HEK293 (cell line): Measurements from ENCODE around the gene EPM2A.

Source experiments
- CTCF ChIA-PET: fragments of 350-600 bp; formaldehyde crosslinking; extraction: SDS; loops from one replicate; lab custom pipeline; 2021; ENCODE audit warnings: antibody characterized with exemption; lab: Yijun Ruan, JAX
- POLR2A ChIA-PET: fragments of 300-600 bp; formaldehyde crosslinking; extraction: SDS; loops from one replicate; lab custom pipeline; 2020; ENCODE audit warnings: antibody characterized with exemption, inconsistent platforms; lab: Yijun Ruan, JAX
- H3K27ac ChIP-seq: fragments of 200-500 bp; sonication (Bioruptor generic); 2 replicates; pipeline ENCODE4 v1.5.1; 2014; ENCODE audit warnings: low read depth, low read length, control low read depth, inconsistent platforms; ENCODE audit errors: extremely low read depth
- H3K36me3 ChIP-seq, 2 experiments: fragments of 200-500 bp in 1 of 2; sonication (Bioruptor generic) in 1 of 2; 1 replicate in 1 of 2; 2 replicates in 1 of 2; pipeline ENCODE4 v1.5.1; 2014 to 2017; ENCODE audit warnings: inconsistent platforms in 2 of 2, low read length in 2 of 2; ENCODE audit not compliant: control insufficient read depth in 2 of 2, insufficient read depth in 1 of 2
- H3K4me1 ChIP-seq: fragments of 200-500 bp; sonication (Bioruptor generic); 2 replicates; pipeline ENCODE4 v1.5.1; 2014; ENCODE audit warnings: mild to moderate bottlenecking, low read length, inconsistent platforms; ENCODE audit not compliant: control insufficient read depth, insufficient read depth
- H3K4me3 ChIP-seq: 2 replicates; pipeline ENCODE4 v1.5.1; 2011; ENCODE audit warnings: low read depth, mild to moderate bottlenecking, control low read depth, low read length, moderate library complexity
- H3K9me3 ChIP-seq: fragments of 200-500 bp; sonication (Bioruptor generic); 2 replicates; pipeline ENCODE4 v1.5.1; 2014; ENCODE audit warnings: low read depth, low read length, inconsistent platforms; ENCODE audit not compliant: control insufficient read depth, insufficient read depth
- CTCF ChIP-seq: fragments of 450-650 bp; formaldehyde crosslinking; IDR thresholded peaks from 2 replicates; pipeline ENCODE4 v1.5.1; 2016; ENCODE audit warnings: missing biosample characterization, missing genetic modification characterization
- HOXA7 ChIP-seq: sonication (generic); formaldehyde crosslinking; IDR thresholded peaks from 2 replicates; pipeline ENCODE4 v1.8.1; 2022; ENCODE audit warnings: missing genetic modification reagents, borderline replicate concordance
- HOXD13 ChIP-seq: sonication (generic); formaldehyde crosslinking; IDR thresholded peaks from 2 replicates; pipeline ENCODE4 v1.8.0; 2022; ENCODE audit warnings: missing genetic modification reagents, borderline replicate concordance
- KLF1 ChIP-seq: fragments of 450-650 bp; formaldehyde crosslinking; IDR thresholded peaks from 2 replicates; pipeline ENCODE4 v1.5.1; 2016; ENCODE audit warnings: missing biosample characterization, missing genetic modification characterization
- KLF7 ChIP-seq: fragments of 450-650 bp; formaldehyde crosslinking; IDR thresholded peaks from 2 replicates; pipeline ENCODE4 v1.5.1; 2016; ENCODE audit warnings: missing biosample characterization, missing genetic modification characterization, borderline replicate concordance
- YY1 ChIP-seq: fragments of 450-650 bp; formaldehyde crosslinking; IDR thresholded peaks from 2 replicates; pipeline ENCODE4 v1.5.1; 2018; ENCODE audit warnings: missing biosample characterization, missing genetic modification characterization
- YY2 ChIP-seq: fragments of 450-650 bp; formaldehyde crosslinking; IDR thresholded peaks from 2 replicates; pipeline ENCODE4 v1.5.1; 2016; ENCODE audit warnings: missing biosample characterization, missing genetic modification characterization
- ZNF24 ChIP-seq: fragments of 450-650 bp; formaldehyde crosslinking; IDR thresholded peaks from 2 replicates; pipeline ENCODE4 v1.5.1; 2016; ENCODE audit warnings: missing biosample characterization, missing genetic modification characterization
- ZNF518A ChIP-seq: fragments of 450-650 bp; formaldehyde crosslinking; conservative IDR thresholded peaks from 2 replicates; pipeline ENCODE4 v1.5.1; 2016; ENCODE audit warnings: low read depth, missing biosample characterization, missing genetic modification characterization
- ZNF521 ChIP-seq: fragments of 450-650 bp; formaldehyde crosslinking; IDR thresholded peaks from 2 replicates; pipeline ENCODE4 v1.5.1; 2017; ENCODE audit warnings: missing biosample characterization, mild to moderate bottlenecking, missing genetic modification characterization
- ZNF701 ChIP-seq: fragments of 450-650 bp; formaldehyde crosslinking; IDR thresholded peaks from 2 replicates; pipeline ENCODE4 v1.5.1; 2016; ENCODE audit warnings: missing biosample characterization, missing genetic modification characterization
- ZNF777 ChIP-seq: fragments of 450-650 bp; formaldehyde crosslinking; IDR thresholded peaks from 2 replicates; pipeline ENCODE4 v1.5.1; 2017; ENCODE audit warnings: missing biosample characterization, missing genetic modification characterization, borderline replicate concordance

Gene EPM2A

GRCh38 chr6:145725570-145725969 is 9.8 kb downstream of the EPM2A start:
- Histone ChIP-seq H3K4me3 (no peak overlapping the region), H3K4me1 (no peaks in the 10 kb centered on the region), H3K36me3 (no peaks in the 10 kb centered on the region), H3K9me3 (no peaks in the 10 kb centered on the region), H3K27ac (no peak overlapping the region)
- POLR2A ChIA-PET = interaction anchor here (0.6 kb wide), 1 partner anchor 89 kb away, joined by 3 read pairs; the partner anchor contains the start of gene FBXO30
- CTCF ChIA-PET = interaction anchor here (0.6 kb wide), 1 partner anchor 67 kb away, joined by 3 read pairs; no protein-coding TSS in a partner anchor
- TF ChIP-seq YY1 (tag by site-specific recombination) (no peak), ZNF24 (tag by site-specific recombination) (no peak)

GRCh38 chr6:145723646-145724045 is 11.7 kb downstream of the EPM2A start:
- H3K27ac ChIP-seq = no peak overlapping the region
- ChIA-PET POLR2A (no interaction called here), CTCF (interaction anchor here (0.6 kb wide), 1 partner anchor 10 kb away, joined by 3 read pairs; no protein-coding TSS in a partner anchor)
- H3K4me3 ChIP-seq = no peak overlapping the region
- H3K36me3 ChIP-seq = no peaks in the 10 kb centered on the region
- H3K9me3 ChIP-seq = no peaks in the 10 kb centered on the region
- TF ChIP-seq ZNF518A (no peak), KLF7 (no peak), HOXA7 (no peak), ZNF701 (tag by site-specific recombination) (no peak), YY2 (tag by site-specific recombination) (no peak), ZNF24 (tag by site-specific recombination) (no peak), CTCF (tag by site-specific recombination) (no peak), ZNF777 (tag by site-specific recombination) (no peak), HOXD13 (CRISPR knock-in tag) (no peak)
- H3K4me1 ChIP-seq = no peaks in the 10 kb centered on the region

GRCh38 chr6:145722190-145722589 is 13.1 kb downstream of the EPM2A start:
- no peaks in the 10 kb centered on the region for H3K9me3 ChIP-seq
- H3K4me1 ChIP-seq = no peaks in the 10 kb centered on the region
- H3K4me3 ChIP-seq = no peak overlapping the region
- TF ChIP-seq ZNF521 (tag by site-specific recombination) (no peak), KLF1 (tag by site-specific recombination) (no peak)
- TF ChIP-seq, all 188 proteins: peak for 0
- CTCF ChIA-PET = interaction anchor here (0.6 kb wide), 1 partner anchor 523 kb away, joined by 3 read pairs; no protein-coding TSS in a partner anchor
- Histone ChIP-seq H3K36me3 (no peaks in the 10 kb centered on the region), H3K27ac (no peak overlapping the region)
- POLR2A ChIA-PET = interaction anchor here (1.2 kb wide), 1 partner anchor 13 kb away, joined by 4 read pairs; the partner anchor contains the start of gene EPM2A
